HFF-Myc (cell line): Measurements from ENCODE around the gene MUC6.

Source experiments
- DNase-seq: peaks from one replicate; pipeline ENCODE4 v3.0.0-alpha.2; 2011; ENCODE audit warnings: low read depth; ENCODE audit errors: extremely low read depth
- H3K4me3 ChIP-seq: replicated peaks from 2 replicates; pipeline ENCODE4 v1.5.1; 2011; ENCODE audit warnings: low read depth, mild to moderate bottlenecking, control low read depth, low read length
- CTCF ChIP-seq: IDR thresholded peaks from 2 replicates; pipeline ENCODE4 v1.5.1; 2012; ENCODE audit warnings: mild to moderate bottlenecking, low read depth, low read length, control low read depth; ENCODE audit errors: missing control alignments

Gene MUC6

GRCh38 chr11:1010551-1011319 is 25.8 kb downstream of the MUC6 start:
- no peak for DNase-seq
- no peak overlapping the region for H3K4me3 ChIP-seq
- TF ChIP-seq CTCF: no peak

- DNase-seq: no peak
- H3K4me3 ChIP-seq: no peak overlapping the region
- TF ChIP-seq CTCF: no peak
Observed at GRCh38 chr11:1009991-1010390, 26.5 kb downstream of the MUC6 start.

- no peak for DNase-seq
- no peak for TF ChIP-seq CTCF
- no peak overlapping the region for H3K4me3 ChIP-seq
Observed at GRCh38 chr11:1009371-1009770, 27.1 kb downstream of the MUC6 start.

- no peak overlapping the region for H3K4me3 ChIP-seq
- TF ChIP-seq CTCF: no peak
- DNase-seq: no peak
Observed at GRCh38 chr11:1008803-1009145, 27.7 kb downstream of the MUC6 start.

GRCh38 chr11:1008001-1008802 is 28.3 kb downstream of the MUC6 start:
- DNase-seq: no peak
- no peak for TF ChIP-seq CTCF
- H3K4me3 ChIP-seq: no peak overlapping the region

- no peak for TF ChIP-seq CTCF
- DNase-seq: no peak
- H3K4me3 ChIP-seq: no peak overlapping the region
Observed at GRCh38 chr11:1007279-1007678, 29.2 kb downstream of the MUC6 start.
